IPS-NIHi7 (cell line): Measurements from ENCODE around the gene MNS1.
"Not testable (repeated sequence)": the region's sequence is repeated elsewhere in the genome, so short reads cannot be mapped to it uniquely, and the experiment has no call there.

Experiments used
- DNase-seq: peaks from one replicate; pipeline ENCODE4 v3.0.0; 2012; ENCODE audit warnings: mixed read lengths; ENCODE audit errors: extremely low spot score

MNS1 gene

GRCh38 chr15:56454836-56455235 is 10.1 kb downstream of the MNS1 start:
- DNase-seq: no peak

GRCh38 chr15:56445746-56446145 is 19.2 kb downstream of the MNS1 start:
- no peak for DNase-seq

- DNase-seq: no peak
Measured at GRCh38 chr15:56442354-56442753, 22.6 kb downstream of the MNS1 start.

- no peak for DNase-seq
Measured at GRCh38 chr15:56440214-56440770, 24.6 kb downstream of the MNS1 start.

GRCh38 chr15:56432304-56432703 is 32.6 kb downstream of the MNS1 start:
- DNase-seq: no peak

GRCh38 chr15:56428821-56429458 is 36.0 kb downstream of the MNS1 start:
- DNase-seq: peak; percentile 19

- no peak for DNase-seq
Measured at GRCh38 chr15:56425976-56426375, 39.0 kb downstream of the MNS1 start.

GRCh38 chr15:56425276-56425675 is 39.7 kb downstream of the MNS1 start:
- no peak for DNase-seq

- not testable (repeated sequence) for DNase-seq
Measured at GRCh38 chr15:56413114-56413733, 51.7 kb downstream of the MNS1 start.

GRCh38 chr15:56411122-56411749 is 53.7 kb downstream of the MNS1 start:
- DNase-seq: no peak

GRCh38 chr15:56410721-56411120 is 54.2 kb downstream of the MNS1 start:
- no peak for DNase-seq

GRCh38 chr15:56399209-56399608 is 65.7 kb downstream of the MNS1 start:
- DNase-seq: not testable (repeated sequence)

GRCh38 chr15:56397325-56397724 is 67.6 kb downstream of the MNS1 start:
- DNase-seq: not testable (repeated sequence)

GRCh38 chr15:56394909-56395308 is 70.0 kb downstream of the MNS1 start:
- no peak for DNase-seq

- no peak for DNase-seq
Measured at GRCh38 chr15:56393277-56393676, 71.7 kb downstream of the MNS1 start.

GRCh38 chr15:56390739-56391267 is 74.1 kb downstream of the MNS1 start:
- no peak for DNase-seq

- DNase-seq: no peak
Measured at GRCh38 chr15:56385908-56386307, 79.0 kb downstream of the MNS1 start.

- DNase-seq: no peak
Measured at GRCh38 chr15:56383010-56383409, 81.9 kb downstream of the MNS1 start.
